Medulla oblongata (tissue), 1 donor: Measurements from ENCODE around the gene DUSP7.

ENCODE experiments used
- DNase-seq: peaks from one replicate; pipeline ENCODE4 v3.0.0-alpha.2; 2015; ENCODE audit errors: extremely low spot score

DUSP7 gene

GRCh38 chr3:52026041-52026440, 30.3 kb downstream of the DUSP7 start:
- no peak for DNase-seq

- DNase-seq = no peak
These were observed 30.9 kb downstream of the DUSP7 start for GRCh38 chr3:52025453-52025852.

GRCh38 chr3:52024765-52025452, 31.5 kb downstream of the DUSP7 start:
- no peak for DNase-seq

- DNase-seq = no peak
These were observed 32.3 kb downstream of the DUSP7 start for GRCh38 chr3:52023860-52024764.

- no peak for DNase-seq
These were observed 33.1 kb downstream of the DUSP7 start for GRCh38 chr3:52023101-52023770.

- no peak for DNase-seq
These were observed 33.9 kb downstream of the DUSP7 start for GRCh38 chr3:52022323-52023100.

- no peak for DNase-seq
These were observed 34.7 kb downstream of the DUSP7 start for GRCh38 chr3:52021489-52022268.

- DNase-seq = no peak
These were observed 35.6 kb downstream of the DUSP7 start for GRCh38 chr3:52020796-52021195.

- no peak for DNase-seq
These were observed 36.9 kb downstream of the DUSP7 start for GRCh38 chr3:52019352-52020080.

- DNase-seq = no peak
These were observed 37.9 kb downstream of the DUSP7 start for GRCh38 chr3:52018319-52019000.

GRCh38 chr3:52017586-52017985, 38.8 kb downstream of the DUSP7 start:
- no peak for DNase-seq

- no peak for DNase-seq
These were observed 40.7 kb downstream of the DUSP7 start for GRCh38 chr3:52015438-52016228.

GRCh38 chr3:52014613-52015012, 41.8 kb downstream of the DUSP7 start:
- no peak for DNase-seq

- no peak for DNase-seq
These were observed 42.4 kb downstream of the DUSP7 start for GRCh38 chr3:52013802-52014598.

- no peak for DNase-seq
These were observed 43.7 kb downstream of the DUSP7 start for GRCh38 chr3:52012699-52013098.

- no peak for DNase-seq
These were observed 45.9 kb downstream of the DUSP7 start for GRCh38 chr3:52010431-52010830.

GRCh38 chr3:52007291-52007690, 49.1 kb downstream of the DUSP7 start:
- no peak for DNase-seq

- DNase-seq = no peak
These were observed 49.6 kb downstream of the DUSP7 start for GRCh38 chr3:52006820-52007133.
